Measurements from ENCODE around the gene UBE2N.

Gene UBE2N

GRCh38 chr12:93379326-93379980 lies 62.3 kb downstream of the UBE2N start:
- DNase-seq, result no peak

DNA sequence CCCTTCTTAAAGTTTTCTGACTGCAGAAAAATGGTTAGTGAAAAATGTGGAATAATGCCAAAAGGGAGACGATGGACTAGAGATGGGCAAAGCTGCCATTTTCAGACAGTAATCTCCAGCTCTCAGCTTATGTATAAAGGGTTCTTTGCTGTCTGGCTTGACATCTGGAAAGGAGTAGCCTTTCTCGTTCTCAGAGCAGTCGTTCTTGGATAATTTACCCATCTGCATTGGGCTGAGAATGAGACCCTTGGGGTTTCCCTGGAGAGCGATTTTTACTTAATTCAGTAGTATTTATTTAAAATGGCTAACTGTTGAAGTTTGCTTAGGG lies 62.8 kb downstream of the UBE2N start:
- DNase-seq, result no peak

DNA sequence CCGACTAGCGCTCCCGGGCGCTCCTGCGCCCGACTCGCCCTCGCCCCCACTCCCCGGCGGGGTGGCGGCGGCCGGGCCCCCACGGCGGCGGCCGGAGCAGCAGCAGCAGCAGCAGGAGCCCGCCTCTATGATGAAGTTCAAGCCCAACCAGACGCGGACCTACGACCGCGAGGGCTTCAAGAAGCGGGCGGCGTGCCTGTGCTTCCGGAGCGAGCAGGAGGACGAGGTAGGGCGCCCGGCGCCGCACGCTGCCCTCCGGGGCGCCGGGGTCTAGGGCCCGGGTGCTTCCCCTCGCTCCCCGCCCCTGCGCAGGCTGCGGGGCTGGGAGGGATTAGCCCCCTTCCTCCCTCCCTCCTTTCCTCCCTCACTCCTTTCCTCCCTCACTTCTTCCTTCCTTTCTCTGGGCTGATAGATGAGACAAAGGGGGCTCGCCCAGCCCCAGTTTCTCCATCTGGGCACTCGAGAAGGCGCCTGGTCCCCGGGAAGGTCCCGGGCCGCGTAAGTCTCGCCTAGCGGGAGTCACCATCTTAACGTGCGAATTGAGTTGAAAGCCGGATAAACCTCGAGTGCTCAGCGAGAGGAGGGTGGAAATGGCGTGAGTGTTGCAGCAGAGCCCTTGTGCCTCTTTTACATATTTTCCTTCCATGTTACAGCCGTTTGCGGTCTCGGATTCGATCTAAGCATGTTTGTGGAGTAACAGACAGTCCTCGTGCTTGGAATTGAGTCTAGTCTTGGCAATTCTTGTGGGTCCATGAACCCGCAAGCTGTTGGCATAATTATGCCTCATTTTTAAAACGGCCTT lies 63.4 kb downstream of the UBE2N start:
- DNase-seq, result peak; percentile 32

DNA sequence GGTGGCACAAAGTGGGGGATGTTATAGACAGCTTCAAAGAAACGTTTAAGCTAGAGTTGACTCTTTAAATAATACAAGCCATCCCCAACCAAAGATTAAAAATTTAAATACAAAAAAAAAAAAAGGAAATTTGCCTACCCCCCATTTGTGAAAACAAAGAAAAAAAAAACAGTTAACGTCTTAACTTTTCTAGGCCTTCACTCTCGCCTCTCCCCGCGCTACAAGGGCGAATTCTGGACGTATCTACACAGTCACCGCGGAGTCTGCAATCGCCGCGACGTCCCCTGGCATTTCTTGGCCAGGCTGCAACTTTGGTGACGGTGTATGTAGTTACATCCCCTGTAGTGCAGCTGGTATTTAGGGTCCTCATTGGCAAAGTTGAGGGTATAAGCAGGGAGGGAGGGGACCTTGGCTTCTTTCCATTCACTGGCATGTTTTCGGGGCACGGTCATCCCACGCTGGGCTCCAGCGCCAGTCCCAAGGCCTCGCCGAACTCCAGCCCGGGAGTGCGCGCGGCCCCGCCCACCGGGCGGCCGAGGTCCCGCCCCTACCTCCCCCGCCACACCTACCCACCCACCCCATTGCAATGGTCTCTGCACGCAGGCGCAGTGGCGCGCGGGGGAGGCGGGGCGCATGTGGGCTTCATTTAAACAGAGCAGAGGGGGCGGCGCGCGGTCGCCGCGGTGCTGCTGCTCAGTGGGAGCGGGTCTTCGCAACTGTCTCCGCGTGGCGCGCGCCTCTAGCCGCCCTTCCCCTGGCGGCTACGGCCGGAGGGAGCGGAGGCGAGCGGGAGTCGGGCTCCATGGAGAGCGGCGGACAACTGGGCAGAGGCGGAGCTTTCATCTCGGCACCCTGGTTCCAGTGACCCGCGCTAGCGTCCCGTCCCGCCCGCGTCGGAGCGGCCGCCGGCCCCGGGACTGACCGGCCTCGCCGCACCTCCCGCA lies 64.2 kb downstream of the UBE2N start, which contains the start of gene NUDT4:
Gene NUDT4 (plus strand): TSS at position 674 of the 944 bp plus-strand sequence. CDS start 398 bp downstream, outside the sequence.
- peak; percentile 97 for DNase-seq

- DNase-seq, result no peak
Observed at GRCh38 chr12:93376436-93377251, 65.1 kb downstream of the UBE2N start.

- no peak for DNase-seq
Observed at GRCh38 chr12:93375906-93376305, 65.8 kb downstream of the UBE2N start.

DNA sequence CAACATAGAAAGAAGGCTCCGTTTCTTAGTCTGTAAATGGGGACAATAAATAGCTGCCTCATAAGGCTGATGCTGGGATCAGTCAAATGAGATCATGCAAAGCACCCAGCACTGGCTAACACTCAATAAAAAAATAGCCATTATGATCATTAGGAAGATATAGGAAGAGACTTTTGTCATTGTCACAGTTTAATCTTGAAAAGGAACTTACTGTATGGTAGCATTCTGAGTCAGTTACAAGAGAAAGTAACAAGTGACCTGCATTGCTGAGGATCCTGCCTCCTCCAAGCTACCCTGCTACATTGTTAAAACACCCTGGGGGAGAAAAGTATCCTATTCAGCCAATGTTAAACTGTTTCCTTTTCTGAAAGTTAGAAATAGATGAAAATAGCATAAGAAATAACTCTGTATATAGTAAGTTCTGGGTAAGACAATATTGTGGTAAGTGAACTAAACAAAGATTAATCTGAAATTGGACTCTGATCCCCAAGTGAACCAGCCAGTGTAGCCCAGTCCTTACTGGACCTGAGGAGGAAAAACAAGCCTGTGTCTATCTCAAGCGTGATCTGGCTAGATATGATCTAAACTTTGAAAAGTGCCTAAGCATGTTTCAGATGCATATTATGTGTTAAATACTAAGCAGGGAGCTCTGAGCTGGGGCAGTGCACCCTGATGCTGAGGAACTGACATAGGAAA lies 67.6 kb downstream of the UBE2N start:
- no peak for DNase-seq

GRCh38 chr12:93370947-93371346 lies 70.8 kb downstream of the UBE2N start:
- DNase-seq, result no peak

DNA sequence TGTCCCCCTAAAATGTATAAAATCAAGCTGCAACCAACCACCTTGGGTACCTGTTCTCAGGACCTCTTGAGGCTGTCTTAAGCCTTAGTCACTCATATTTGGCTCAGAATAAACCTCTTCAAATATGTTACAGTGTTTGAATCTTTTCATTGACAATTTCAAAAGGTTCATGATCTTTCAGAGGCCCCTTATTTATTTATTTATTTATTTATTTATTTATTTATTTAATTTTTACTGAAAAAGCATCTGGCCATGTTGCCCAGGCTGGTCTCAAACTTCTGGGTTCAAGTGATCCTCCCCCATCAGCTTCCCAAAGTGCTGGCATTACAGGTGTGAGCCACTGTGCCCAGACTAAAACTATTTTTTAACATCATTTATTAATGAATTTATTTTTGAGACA lies 72.2 kb downstream of the UBE2N start:
- DNase-seq, result no peak

DNA sequence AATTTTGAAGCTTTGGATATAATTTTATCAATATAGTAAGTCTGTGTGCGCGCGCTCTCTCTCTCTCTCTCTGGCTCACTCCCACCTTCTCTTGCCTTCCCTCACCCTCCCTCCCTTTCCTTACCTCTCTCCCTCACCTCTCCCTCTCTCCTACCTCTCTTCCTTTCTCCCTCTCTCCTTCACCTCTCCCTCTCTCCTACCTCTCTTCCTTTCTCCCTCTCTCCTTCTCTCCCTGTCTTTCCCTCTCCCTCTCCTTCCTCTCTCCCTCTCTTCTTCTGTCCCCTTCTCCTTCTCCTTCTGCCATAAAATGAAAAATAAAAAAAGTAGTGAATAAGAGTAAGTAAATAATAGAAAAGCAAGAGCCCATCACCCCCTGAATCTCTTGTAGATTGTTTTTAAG lies 73.0 kb downstream of the UBE2N start:
- DNase-seq, result no peak

- no peak for DNase-seq
Observed at GRCh38 chr12:93366422-93366821, 75.3 kb downstream of the UBE2N start.

- DNase-seq, result no peak
Observed at GRCh38 chr12:93365616-93366405, 75.9 kb downstream of the UBE2N start.

DNA sequence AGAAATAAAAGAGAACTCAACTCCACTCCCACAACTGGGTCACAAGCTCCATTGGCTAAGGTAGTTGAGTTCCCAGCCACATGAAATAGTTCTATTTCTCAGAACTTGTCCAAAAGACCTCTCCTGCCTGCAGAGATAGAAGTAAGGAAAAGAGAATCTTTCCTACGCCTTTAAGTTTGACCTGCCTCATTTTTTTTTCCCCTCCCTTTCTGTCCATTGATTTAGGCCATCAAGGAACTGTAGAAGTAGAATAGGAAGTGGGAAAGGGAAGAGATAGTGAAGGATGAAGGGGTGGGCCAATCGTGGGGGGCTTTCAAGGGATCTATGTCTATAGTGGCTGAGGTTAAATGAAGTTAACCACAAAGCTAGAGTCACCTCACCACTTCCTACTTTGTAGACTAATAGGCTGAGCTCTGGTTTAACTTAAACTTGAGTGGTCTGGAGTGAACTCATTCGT lies 77.9 kb downstream of the UBE2N start:
- no peak for DNase-seq

DNA sequence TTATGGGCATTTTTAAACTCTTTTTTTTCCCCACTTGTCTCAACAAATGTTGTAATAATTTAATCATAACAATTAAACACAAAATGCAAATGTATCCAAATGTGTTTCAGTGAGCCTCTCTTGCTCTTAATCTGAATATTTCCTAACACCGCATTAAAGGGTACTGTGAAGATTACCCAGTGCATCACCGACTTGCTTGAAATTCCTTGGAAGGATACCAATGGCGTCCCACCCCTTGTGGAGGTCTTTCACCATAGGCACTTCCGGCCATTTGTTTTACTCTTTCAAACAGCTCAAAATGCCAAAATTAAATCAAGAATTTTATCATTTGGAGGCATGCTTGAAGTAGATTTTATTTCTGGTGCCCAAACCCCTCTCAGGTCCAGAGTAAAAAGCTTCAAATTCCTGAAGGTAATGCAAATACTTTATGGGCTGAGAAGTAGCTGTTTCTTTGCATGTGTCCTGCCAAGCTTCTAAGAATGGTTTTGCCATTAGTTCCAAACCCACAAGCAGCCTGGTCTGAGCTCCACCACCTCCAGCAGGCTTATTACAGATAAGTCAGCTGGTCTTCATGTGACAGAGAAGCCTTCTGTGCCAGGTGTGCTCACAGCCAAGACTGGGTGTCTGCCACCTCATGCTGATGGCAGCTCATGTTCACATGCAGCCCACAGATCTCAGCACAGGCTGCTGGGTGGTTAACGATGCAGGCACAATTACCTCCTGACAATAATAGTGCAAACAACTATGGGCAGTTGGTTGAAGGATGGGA lies 80.4 kb downstream of the UBE2N start:
- DNase-seq, result no peak

GRCh38 chr12:93360688-93361087 lies 81.1 kb downstream of the UBE2N start:
- no peak for DNase-seq

GRCh38 chr12:93358821-93359220 lies 82.9 kb downstream of the UBE2N start:
- no peak for DNase-seq

GRCh38 chr12:93358058-93358457 lies 83.7 kb downstream of the UBE2N start:
- DNase-seq, result no peak

DNA sequence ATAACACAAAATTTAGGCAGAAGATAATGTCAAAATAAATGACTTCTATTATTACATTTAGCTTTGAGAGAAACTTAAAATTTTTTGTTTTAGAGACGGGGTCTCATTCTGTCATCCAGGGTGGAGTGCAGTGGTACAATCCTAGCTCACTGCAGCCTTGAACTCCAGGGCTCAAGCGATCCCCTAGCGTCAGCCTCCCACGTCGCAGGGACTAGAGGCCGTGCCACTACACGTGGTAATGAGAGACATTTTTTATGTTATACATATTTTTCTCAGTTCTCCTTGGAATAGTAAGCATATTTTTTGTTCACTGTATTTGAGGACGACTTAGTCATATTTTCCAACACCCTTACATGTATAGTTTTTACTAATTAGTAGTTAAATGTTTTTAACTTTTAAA lies 85.5 kb downstream of the UBE2N start:
- no peak for DNase-seq

Data from activated gamma-delta T cell (primary cell).